Esophagus squamous epithelium (tissue), 5 donors: Measurements from ENCODE around the gene ADAM19. TPM values are rescaled to one million over a fixed set of nuclear protein-coding genes. Genes with fewer than 3 reads are reported as not detected.
"Not testable (repeated sequence)": the region's sequence is repeated elsewhere in the genome, so short reads cannot be mapped to it uniquely, and the experiment has no call there.

Source experiments
- DNase-seq: peaks from one replicate; lab custom pipeline; 2025; lab: John Stamatoyannopoulos, UW
- H3K27ac ChIP-seq, 4 donors: fragments of 200-600 bp; sonication (generic); one replicate each; pipeline ENCODE4 v1.5.1; 2016 to 2019; ENCODE audit warnings: mild to moderate bottlenecking in 1 of 4
- H3K27me3 ChIP-seq, 4 donors: fragments of 200-600 bp; sonication (generic); 1 replicate in 3 of 4; 2 replicates in 1 of 4; pipeline versions ENCODE4 v1.5.1 to v1.6.0; 2017 to 2021; ENCODE audit warnings: antibody characterized with exemption in 1 of 4
- H3K36me3 ChIP-seq, 3 donors: fragments of 200-600 bp; sonication (generic); one replicate each; pipeline ENCODE4 v1.5.1; 2016 to 2019
- H3K4me1 ChIP-seq, 3 donors: fragments of 200-600 bp; sonication (generic); one replicate each; pipeline ENCODE4 v1.5.1; 2017 to 2019
- H3K4me3 ChIP-seq, 4 donors: fragments of 200-600 bp; sonication (generic); 1 replicate in 3 of 4; 2 replicates in 1 of 4; pipeline ENCODE4 v1.5.1; 2016 to 2019; ENCODE audit warnings: mild to moderate bottlenecking in 2 of 4, moderate library complexity in 1 of 4
- H3K9me3 ChIP-seq, 3 donors: fragments of 200-600 bp; sonication (generic); one replicate each; pipeline ENCODE4 v1.5.1; 2016 to 2019
- POLR2A ChIP-seq, 4 donors: fragments of 450-650 bp; IDR thresholded peaks; one replicate each; pipeline ENCODE4 v1.6.1; 2017; ENCODE audit warnings: antibody characterized with exemption in 4 of 4, mild to moderate bottlenecking in 4 of 4, moderate library complexity in 3 of 4
- WGBS, 2 donors: methylation state at CpG; one replicate each; pipeline ENCODE4 v1.1.5; 2018; 5-methylcytosine and 5-hydroxymethylcytosine counted together
- intact Hi-C: fragments of 100-400 bp; cut with DNase I; formaldehyde crosslinking; loops from one replicate; pipeline ENCODE4 v1.15.0; 2022
- total RNA-seq, 4 donors: library from RNA; depleted of rRNA; stranded (reverse); fragments of >200 nt; gene quantifications; one replicate each; pipeline ENCODE4 v1.1.0, GENCODE V29; 2016
- TF ChIP-seq, protein P1 (sequence below), 6 experiments: fragments of 450-650 bp in 4 of 6; fragments of 200-600 bp in 2 of 6; sonication (generic) in 2 of 6; IDR thresholded peaks; one replicate each; pipeline ENCODE4 v1.5.1; 2016 to 2019; ENCODE audit warnings: antibody characterized with exemption in 6 of 6, mild to moderate bottlenecking in 4 of 6, moderate library complexity in 4 of 6
- donor health status: DM: yes; HTN: yes; CAD: no.

ADAM19 gene
- total RNA-seq, 4 donors from 2014 or later: 1.9 to 11.6 (median 4.3) TPM

DNA sequence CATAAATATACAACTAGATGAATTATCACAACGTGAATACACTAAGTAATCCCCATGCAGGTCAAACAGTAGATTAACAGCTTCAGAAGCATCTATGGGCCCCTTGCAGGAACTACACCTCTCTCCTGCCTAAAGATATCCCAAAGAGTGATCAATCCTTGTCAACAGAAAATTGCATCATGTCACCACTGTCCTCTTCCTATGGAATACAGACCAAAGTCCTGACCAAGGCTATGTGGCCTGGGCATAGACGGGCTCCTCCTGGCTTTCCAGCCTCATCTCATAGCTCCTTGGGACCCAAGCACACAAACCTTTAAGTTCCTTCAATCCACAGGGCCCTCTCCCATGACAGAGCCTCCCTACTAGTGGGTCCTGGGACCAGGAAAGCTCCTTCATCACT, 90.2 kb downstream of the ADAM19 start:
- peak overlapping the region in 2 of 4 donors; percentile 32 to 49 for H3K27ac ChIP-seq

DNA sequence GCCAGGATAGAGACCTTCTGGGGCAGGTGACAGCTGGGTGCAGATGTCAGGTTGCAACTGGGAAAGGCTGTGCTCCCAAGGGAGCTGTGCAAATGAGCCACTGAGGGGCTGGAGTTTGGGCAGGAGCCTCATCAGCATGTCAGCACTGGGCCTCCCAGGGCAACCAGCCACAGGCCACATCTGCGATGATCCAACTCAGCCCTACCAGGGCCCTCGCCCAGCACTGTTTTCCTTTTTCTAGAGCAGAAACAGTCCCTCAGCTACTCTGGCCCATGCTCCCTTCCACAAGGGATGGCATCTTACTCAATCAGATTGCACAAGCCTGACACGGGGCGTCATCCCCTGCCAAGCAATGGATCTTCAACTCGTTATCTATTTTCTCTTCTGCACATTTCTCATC, 90.8 kb downstream of the ADAM19 start:
- intact Hi-C loops: loop anchor here (10.0 kb wide), 1 partner anchor 230 kb away; no protein-coding TSS in a partner anchor
- H3K4me3 ChIP-seq: no peak overlapping the region
- DNase-seq: no peak
- no peaks in the 10 kb centered on the region for H3K9me3 ChIP-seq
- 55 to 63% methylated on average over 5 of the region's 5 CpGs for WGBS, 2 donors
- peaks cover 0 to 22% (median 5%) of the 10 kb centered on the region in 3 donors for H3K4me1 ChIP-seq
- H3K27me3 ChIP-seq: no peaks in the 10 kb centered on the region
- peaks cover 0 to 79% (median 0%) of the 10 kb centered on the region in 3 donors for H3K36me3 ChIP-seq
- TF ChIP-seq POLR2A (IDR thresholded peaks at IDR 0.05): no peak
- TF ChIP-seq, protein P1, sequence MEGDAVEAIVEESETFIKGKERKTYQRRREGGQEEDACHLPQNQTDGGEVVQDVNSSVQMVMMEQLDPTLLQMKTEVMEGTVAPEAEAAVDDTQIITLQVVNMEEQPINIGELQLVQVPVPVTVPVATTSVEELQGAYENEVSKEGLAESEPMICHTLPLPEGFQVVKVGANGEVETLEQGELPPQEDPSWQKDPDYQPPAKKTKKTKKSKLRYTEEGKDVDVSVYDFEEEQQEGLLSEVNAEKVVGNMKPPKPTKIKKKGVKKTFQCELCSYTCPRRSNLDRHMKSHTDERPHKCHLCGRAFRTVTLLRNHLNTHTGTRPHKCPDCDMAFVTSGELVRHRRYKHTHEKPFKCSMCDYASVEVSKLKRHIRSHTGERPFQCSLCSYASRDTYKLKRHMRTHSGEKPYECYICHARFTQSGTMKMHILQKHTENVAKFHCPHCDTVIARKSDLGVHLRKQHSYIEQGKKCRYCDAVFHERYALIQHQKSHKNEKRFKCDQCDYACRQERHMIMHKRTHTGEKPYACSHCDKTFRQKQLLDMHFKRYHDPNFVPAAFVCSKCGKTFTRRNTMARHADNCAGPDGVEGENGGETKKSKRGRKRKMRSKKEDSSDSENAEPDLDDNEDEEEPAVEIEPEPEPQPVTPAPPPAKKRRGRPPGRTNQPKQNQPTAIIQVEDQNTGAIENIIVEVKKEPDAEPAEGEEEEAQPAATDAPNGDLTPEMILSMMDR (IDR thresholded peaks at IDR 0.05): no peak
- H3K27ac ChIP-seq: peak overlapping the region in 2 of 4 donors; percentile 32 to 73

More for the DNA sequence above, 90.2 kb downstream of the ADAM19 start:
- peaks cover 0 to 81% (median 0%) of the 10 kb centered on the region in 3 donors for H3K36me3 ChIP-seq
- no peaks in the 10 kb centered on the region for H3K27me3 ChIP-seq
- DNase-seq: no peak
- H3K4me1 ChIP-seq: peaks cover 0 to 22% (median 5%) of the 10 kb centered on the region in 3 donors
- no peaks in the 10 kb centered on the region for H3K9me3 ChIP-seq
- 85% methylated on average over 2 of the region's 2 CpGs for WGBS, 2 donors
- no peak overlapping the region for H3K4me3 ChIP-seq
- TF ChIP-seq POLR2A (IDR thresholded peaks at IDR 0.05): no peak
- TF ChIP-seq, protein P1 (IDR thresholded peaks at IDR 0.05): no peak
- intact Hi-C loops: loop anchor here (10.0 kb wide), 1 partner anchor 229 kb away; no protein-coding TSS in a partner anchor

DNA sequence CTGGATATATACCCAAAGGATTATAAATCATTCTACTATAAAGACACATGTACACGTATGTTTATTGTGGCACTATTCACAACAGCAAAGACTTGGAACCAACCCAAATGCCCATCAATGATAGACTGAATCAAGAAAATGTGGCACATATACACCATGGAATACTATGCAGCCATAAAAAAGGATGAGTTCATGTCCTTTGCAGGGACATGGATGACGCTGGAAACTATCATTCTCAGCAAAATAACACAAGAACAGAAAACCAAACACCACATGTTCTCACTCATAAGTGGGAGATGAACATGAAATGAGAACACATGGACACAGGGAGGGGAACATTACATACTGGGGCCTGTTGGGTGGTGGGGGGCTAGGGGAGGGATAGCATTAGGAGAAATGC, 92.9 kb downstream of the ADAM19 start:
- not testable (repeated sequence) for DNase-seq, H3K4me3 ChIP-seq, H3K27me3 ChIP-seq, H3K27ac ChIP-seq, H3K9me3 ChIP-seq
- 85 to 100% methylated on average over 2 of the region's 2 CpGs for WGBS, 2 donors
- intact Hi-C loops: loop anchor here (10.0 kb wide), 1 partner anchor 232 kb away; no protein-coding TSS in a partner anchor
- Histone ChIP-seq H3K4me1 (peaks cover 0 to 38% (median 5%) of the 10 kb centered on the region in 3 donors), H3K36me3 (peaks cover 0 to 59% (median 0%) of the 10 kb centered on the region in 3 donors)

DNA sequence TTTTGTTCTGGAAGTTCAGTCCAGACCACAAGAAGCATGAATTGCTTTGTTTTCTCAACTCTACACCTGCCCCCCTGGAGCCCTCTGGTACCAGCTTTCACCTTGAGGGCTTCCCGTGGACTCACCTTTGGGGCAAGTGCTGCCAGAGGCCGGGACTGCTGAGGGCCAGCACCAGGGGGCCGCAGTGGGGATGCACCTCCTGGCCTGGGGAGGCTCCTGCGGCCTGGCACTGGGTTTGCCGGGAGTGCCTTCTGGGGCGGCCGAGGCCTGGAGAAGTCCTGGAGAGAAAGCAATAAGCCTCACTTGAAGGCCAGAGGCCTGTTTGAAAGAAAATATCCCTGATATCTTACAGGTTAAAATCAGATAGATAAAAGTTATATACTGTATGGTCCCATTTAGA, 93.9 kb downstream of the ADAM19 start:
- DNase-seq: no peak
- no peak for TF ChIP-seq POLR2A (IDR thresholded peaks at IDR 0.05)
- TF ChIP-seq, protein P1 (IDR thresholded peaks at IDR 0.05): no peak
- peaks cover 0 to 49% (median 0%) of the 10 kb centered on the region in 3 donors for H3K36me3 ChIP-seq
- H3K4me1 ChIP-seq: peaks cover 0 to 31% (median 5%) of the 10 kb centered on the region in 3 donors
- H3K27ac ChIP-seq: no peak overlapping the region
- H3K9me3 ChIP-seq: no peaks in the 10 kb centered on the region
- no peaks in the 10 kb centered on the region for H3K27me3 ChIP-seq
- H3K4me3 ChIP-seq: no peak overlapping the region
- 100% methylated on average over 1 of the region's 7 CpGs; no CpG with 5 or more reads in 1 of the 2 donors for WGBS, 2 donors
- intact Hi-C loops: loop anchor here (10.0 kb wide), 1 partner anchor 233 kb away; no protein-coding TSS in a partner anchor

DNA sequence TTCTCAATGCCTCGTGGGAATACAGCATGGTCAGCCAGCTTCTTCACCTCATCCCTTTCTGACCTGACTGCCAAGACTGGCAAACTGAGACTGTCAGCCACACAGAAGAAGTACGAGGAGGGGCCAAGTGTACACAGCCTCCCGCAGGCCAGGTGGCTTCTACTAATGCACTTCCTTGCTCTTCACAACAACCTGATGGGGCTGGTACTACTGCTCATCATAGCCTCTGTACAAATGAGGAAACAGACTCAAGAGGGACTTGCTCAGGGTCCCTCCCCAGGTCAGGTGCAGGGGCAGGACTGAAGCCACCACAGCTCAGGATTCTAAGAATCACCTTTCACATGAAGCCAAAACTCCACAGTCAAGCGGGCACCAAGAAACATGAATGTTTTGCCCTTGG, 94.3 kb downstream of the ADAM19 start:
- H3K27me3 ChIP-seq: no peaks in the 10 kb centered on the region
- no peak overlapping the region for H3K4me3 ChIP-seq
- intact Hi-C loops: loop anchor here (10.0 kb wide), 1 partner anchor 234 kb away; no protein-coding TSS in a partner anchor
- TF ChIP-seq, protein P1 (IDR thresholded peaks at IDR 0.05): no peak
- no peak for TF ChIP-seq POLR2A (IDR thresholded peaks at IDR 0.05)
- 83% methylated on average over 2 of the region's 4 CpGs; no CpG with 5 or more reads in 1 of the 2 donors for WGBS, 2 donors
- H3K4me1 ChIP-seq: peaks cover 0 to 27% (median 5%) of the 10 kb centered on the region in 3 donors
- DNase-seq: no peak
- peaks cover 0 to 45% (median 0%) of the 10 kb centered on the region in 3 donors for H3K36me3 ChIP-seq
- H3K9me3 ChIP-seq: no peaks in the 10 kb centered on the region
- peak overlapping the region in 2 of 4 donors; percentile 13 to 34 for H3K27ac ChIP-seq
